CD4-positive, alpha-beta memory T cell (primary cell): ENCODE data around the gene NAPSA. TPM values are rescaled to one million over a fixed set of nuclear protein-coding genes. Genes with fewer than 3 reads are reported as not detected.
"Not testable (repeated sequence)": the region's sequence is repeated elsewhere in the genome, so short reads cannot be mapped to it uniquely, and the experiment has no call there.

Experiments used
- CTCF ChIA-PET: fragments of 350-600 bp; sonication (Branson Sonifier 250); formaldehyde crosslinking; loops from one replicate; lab custom pipeline; 2021; ENCODE audit warnings: inconsistent platforms; ENCODE audit not compliant: partially characterized antibody; lab: Charles Lee
- POLR2A ChIA-PET: fragments of 350-600 bp; sonication (Branson Sonifier 250); formaldehyde crosslinking; loops from one replicate; lab custom pipeline; 2021; ENCODE audit not compliant: partially characterized antibody; lab: Charles Lee
- DNase-seq, 5 donors: peaks; one replicate each; pipeline versions ENCODE4 v3.0.0 to v3.0.0-alpha.2; 2020 to 2022; ENCODE audit warnings: mixed read lengths in 1 of 5
- H3K27ac ChIP-seq: one replicate; pipeline ENCODE4 v1.7.0; 2013; ENCODE audit warnings: low read depth, low read length
- H3K27me3 ChIP-seq: 2 replicates; pipeline ENCODE4 v1.7.0; 2013; ENCODE audit warnings: mild to moderate bottlenecking, low read length, moderate library complexity; ENCODE audit not compliant: insufficient read depth
- H3K36me3 ChIP-seq: 2 replicates; pipeline ENCODE4 v1.7.0; 2013; ENCODE audit warnings: mild to moderate bottlenecking, low read length, moderate library complexity; ENCODE audit not compliant: insufficient read depth
- H3K4me1 ChIP-seq: 2 replicates; pipeline ENCODE4 v1.7.0; 2013; ENCODE audit warnings: mild to moderate bottlenecking, low read length, moderate library complexity; ENCODE audit not compliant: insufficient read depth
- H3K4me3 ChIP-seq, 2 donors: one replicate each; pipeline ENCODE4 v1.7.0; 2013; ENCODE audit warnings: low read length in 2 of 2, mild to moderate bottlenecking in 1 of 2
- H3K9me3 ChIP-seq, 2 donors: one replicate each; pipeline ENCODE4 v1.7.0; 2013; ENCODE audit warnings: low read length in 2 of 2, control low read depth in 1 of 2; ENCODE audit not compliant: control insufficient read depth in 1 of 2
- H3K27ac Mint-ChIP-seq, 7 donors: one replicate each; pipeline ENCODE4 v1.8.0; 2020 to 2021; ENCODE audit warnings: mixed read lengths in 7 of 7, mild to moderate bottlenecking in 6 of 7, inconsistent platforms in 3 of 7, moderate library complexity in 3 of 7
- H3K27me3 Mint-ChIP-seq, 2 donors: one replicate each; pipeline ENCODE4 v1.8.0; 2020 to 2021; ENCODE audit warnings: mixed read lengths in 2 of 2
- H3K36me3 Mint-ChIP-seq, 2 donors: one replicate each; pipeline ENCODE4 v1.8.0; 2020 to 2021; ENCODE audit warnings: mixed read lengths in 2 of 2, inconsistent platforms in 1 of 2, mild to moderate bottlenecking in 1 of 2
- H3K4me1 Mint-ChIP-seq, 4 donors: one replicate each; pipeline ENCODE4 v1.8.0; 2020 to 2021; ENCODE audit warnings: mixed read lengths in 4 of 4, mild to moderate bottlenecking in 1 of 4
- H3K4me3 Mint-ChIP-seq, 8 donors: one replicate each; pipeline ENCODE4 v1.8.0; 2020 to 2021; ENCODE audit warnings: mixed read lengths in 8 of 8, mild to moderate bottlenecking in 7 of 8, moderate library complexity in 6 of 8, inconsistent platforms in 3 of 8
- H3K9me3 Mint-ChIP-seq, 8 donors: one replicate each; pipeline ENCODE4 v1.8.0; 2020 to 2021; ENCODE audit warnings: mixed read lengths in 8 of 8, mild to moderate bottlenecking in 5 of 8, inconsistent platforms in 3 of 8, moderate library complexity in 1 of 8
- intact Hi-C: fragments of 100-400 bp; cut with micrococcal nuclease; formaldehyde crosslinking; loops from one replicate; pipeline ENCODE4 v1.15.1; 2023
- polyA plus RNA-seq, 2 donors: library from polyadenylated mRNA; unstranded; fragments of 300-500 nt; fragmentation: Illumina TruSeq; gene quantifications; one replicate each; pipeline ENCODE4 v1.2.3, GENCODE V29; 2021
- total RNA-seq, 2 experiments: library from RNA; stranded (reverse); gene quantifications; one replicate each; pipeline ENCODE4 v1.2.3, GENCODE V29; 2021

Gene NAPSA
- total and polyA plus RNA-seq, 4 experiments from 2014 or later: 0.57 to 6.6 (median 2.7) TPM

- intact Hi-C loops: loop anchor here (5.0 kb wide), 1 partner anchor 52 kb away; the partner anchor contains the start of gene POLD1
- Mint-ChIP-seq H3K9me3 (peaks cover 0 to 29% (median 12%) of the 10 kb centered on the region in 8 donors), H3K36me3 (peaks cover 5 to 6% of the 10 kb centered on the region in 2 donors), H3K4me3 (peak overlapping the region; percentile 65 to 89 (median 78)), H3K4me1 (peaks cover 40 to 77% (median 58%) of the 10 kb centered on the region in 4 donors), H3K27ac (peak overlapping the region in 5 of 7 donors; percentile 65 to 97 (median 93)), H3K27me3 (peaks cover 23 to 51% of the 10 kb centered on the region in 2 donors)
- Histone ChIP-seq H3K4me1 (peaks cover 71% of the 10 kb centered on the region), H3K36me3 (no peaks in the 10 kb centered on the region), H3K9me3 (no peaks in the 10 kb centered on the region), H3K27ac (no peak overlapping the region), H3K4me3 (peak overlapping the region in 1 of 2 donors; percentile 37), H3K27me3 (peaks cover 37% of the 10 kb centered on the region)
- CTCF ChIA-PET: no interaction called here
- POLR2A ChIA-PET: no interaction called here
- peak; percentile 72 to 84 (median 79) for DNase-seq
These were observed 34.9 kb downstream of the NAPSA start for GRCh38 chr19:50330365-50331078.

- Histone ChIP-seq H3K4me1 (peaks cover 71% of the 10 kb centered on the region), H3K27me3 (peaks cover 37% of the 10 kb centered on the region), H3K4me3 (peak overlapping the region; percentile 36 to 43)
- H3K4me1 Mint-ChIP-seq: peaks cover 37 to 75% (median 57%) of the 10 kb centered on the region in 4 donors
- H3K27me3 Mint-ChIP-seq: peaks cover 23 to 48% of the 10 kb centered on the region in 2 donors
- H3K9me3 ChIP-seq, CTCF ChIA-PET, H3K27ac ChIP-seq, H3K36me3 Mint-ChIP-seq, H3K36me3 ChIP-seq: not testable (repeated sequence)
- H3K27ac Mint-ChIP-seq: peak overlapping the region; percentile 83 to 97 (median 93)
- intact Hi-C loops: loop anchor here (5.0 kb wide), 1 partner anchor 52 kb away; the partner anchor contains the start of gene POLD1
- peaks cover 0 to 29% (median 12%) of the 10 kb centered on the region in 8 donors for H3K9me3 Mint-ChIP-seq
- DNase-seq: peak in 1 of 5 donors; percentile 11
- POLR2A ChIA-PET: interaction anchor here (1.1 to 1.5 kb wide), 2 partner anchors 17 to 181 kb away, joined by 3 to 4 read pairs; partner anchors contain the start of gene JOSD2
- H3K4me3 Mint-ChIP-seq: peak overlapping the region; percentile 80 to 89 (median 84)
These were observed 35.5 kb downstream of the NAPSA start for GRCh38 chr19:50329926-50330294.

DNA sequence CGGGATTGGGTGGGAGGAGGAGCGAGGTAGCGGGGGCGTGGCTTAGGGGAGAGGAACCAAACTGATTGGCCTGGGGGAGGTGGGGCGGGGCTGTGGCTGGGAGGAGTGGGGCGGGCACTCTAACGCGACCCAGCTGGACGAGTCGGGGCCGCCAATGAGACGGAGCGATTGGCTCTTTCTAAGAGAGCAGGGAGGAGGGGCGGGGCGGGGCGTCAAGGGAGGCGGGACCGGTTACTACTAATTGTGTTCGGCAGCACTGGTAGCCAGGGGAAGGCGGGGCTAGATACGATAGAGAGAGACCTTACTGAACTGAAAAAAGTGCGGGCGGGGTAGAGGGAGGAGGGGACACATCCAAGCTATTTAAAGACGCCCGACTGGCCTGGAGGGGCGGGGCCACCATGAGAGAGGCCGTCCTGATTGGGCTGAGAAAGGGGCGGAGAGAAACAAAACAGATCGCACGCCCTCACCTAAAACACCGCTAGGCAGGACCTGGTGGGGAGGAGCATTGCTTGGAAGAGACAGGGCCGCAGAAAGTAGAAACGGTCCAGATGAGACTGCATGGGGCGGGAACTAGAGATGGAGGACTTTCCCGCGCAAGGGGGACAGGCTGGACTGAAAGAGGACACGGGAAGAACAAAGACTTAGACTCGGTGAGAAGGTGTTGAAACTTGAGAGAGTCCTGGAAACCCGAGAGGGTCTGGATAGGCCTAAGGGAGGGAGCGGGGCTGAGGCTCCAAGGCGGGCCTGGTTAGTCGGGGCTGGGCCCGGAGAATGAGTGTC lies 36.1 kb downstream of the NAPSA start, which contains the start of gene KCNC3:
Gene KCNC3 (minus strand): TSS at position 232 of the 780 bp plus-strand sequence. CDS start 295 bp downstream, outside the sequence.
- H3K4me1 ChIP-seq: peaks cover 71% of the 10 kb centered on the region
- H3K27me3 Mint-ChIP-seq: peaks cover 23 to 50% of the 10 kb centered on the region in 2 donors
- peak within 1 kb of the TSS; percentile 36 to 43 for H3K4me3 ChIP-seq
- no peaks in the 10 kb centered on the region for H3K36me3 ChIP-seq
- peak within 1 kb of the TSS; percentile 80 to 89 (median 84) for H3K4me3 Mint-ChIP-seq
- peaks cover 37% of the 10 kb centered on the region for H3K27me3 ChIP-seq
- peak within 1 kb of the TSS; percentile 83 to 97 (median 93) for H3K27ac Mint-ChIP-seq
- H3K36me3 Mint-ChIP-seq: peaks cover 5 to 6% of the 10 kb centered on the region in 2 donors
- peaks cover 0 to 29% (median 14%) of the 10 kb centered on the region in 8 donors for H3K9me3 Mint-ChIP-seq
- H3K9me3 ChIP-seq: no peaks in the 10 kb centered on the region
- peaks cover 37 to 79% (median 60%) of the 10 kb centered on the region in 4 donors for H3K4me1 Mint-ChIP-seq
- peak; percentile 77 to 98 (median 90) for DNase-seq
- ChIA-PET POLR2A (interaction anchor here (0.6 to 1.5 kb wide), 3 partner anchors 18 to 182 kb away, joined by 3 to 4 read pairs (median 3); partner anchors contain the start of gene JOSD2), CTCF (interaction anchor here (0.6 kb wide), 1 partner anchor 28 kb away, joined by 4 read pairs; no protein-coding TSS in a partner anchor)
- intact Hi-C loops: no loop called here
- H3K27ac ChIP-seq: no peak within 1 kb of the TSS

DNA sequence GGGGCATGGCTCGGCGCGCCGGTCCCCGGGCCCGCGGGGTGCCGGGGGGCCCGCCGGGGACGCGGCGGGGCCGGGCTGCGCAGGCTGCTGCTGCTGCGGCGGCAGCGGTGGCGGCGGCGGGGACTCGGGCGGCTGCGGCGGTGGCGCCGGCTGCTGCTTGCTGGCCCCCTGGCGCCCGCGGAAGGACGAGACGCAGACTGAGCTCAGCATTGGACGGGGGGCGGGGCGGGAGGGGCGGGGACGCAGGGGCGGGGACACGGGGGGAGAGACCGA lies 36.6 kb downstream of the NAPSA start:
- Mint-ChIP-seq H3K9me3 (peaks cover 0 to 29% (median 14%) of the 10 kb centered on the region in 8 donors), H3K36me3 (peaks cover 5 to 6% of the 10 kb centered on the region in 2 donors), H3K27ac (peak overlapping the region in 2 of 7 donors; percentile 93 to 97), H3K4me3 (peak overlapping the region; percentile 69 to 89 (median 82)), H3K27me3 (peaks cover 23 to 50% of the 10 kb centered on the region in 2 donors), H3K4me1 (peaks cover 35 to 74% (median 57%) of the 10 kb centered on the region in 4 donors)
- H3K27me3 ChIP-seq: peaks cover 37% of the 10 kb centered on the region
- H3K4me1 ChIP-seq: peaks cover 66% of the 10 kb centered on the region
- H3K27ac ChIP-seq: no peak overlapping the region
- H3K4me3 ChIP-seq: no peak overlapping the region
- POLR2A ChIA-PET: interaction anchor here (0.6 to 1.5 kb wide), 3 partner anchors 18 to 182 kb away, joined by 3 to 4 read pairs (median 3); partner anchors contain the start of gene JOSD2
- no peaks in the 10 kb centered on the region for H3K9me3 ChIP-seq
- H3K36me3 ChIP-seq: no peaks in the 10 kb centered on the region
- DNase-seq: no peak
- CTCF ChIA-PET: interaction anchor here (0.6 kb wide), 1 partner anchor 28 kb away, joined by 4 read pairs; no protein-coding TSS in a partner anchor
- intact Hi-C loops: no loop called here

- peaks cover 23 to 47% of the 10 kb centered on the region in 2 donors for H3K27me3 Mint-ChIP-seq
- peak overlapping the region in 1 of 8 donors; percentile 48 for H3K4me3 Mint-ChIP-seq
- H3K27ac Mint-ChIP-seq: no peak overlapping the region
- CTCF ChIA-PET: interaction anchor here (0.6 kb wide), 1 partner anchor 42 kb away, joined by 3 read pairs; no protein-coding TSS in a partner anchor
- H3K27me3 ChIP-seq: peaks cover 37% of the 10 kb centered on the region
- no peak overlapping the region for H3K4me3 ChIP-seq
- peaks cover 31 to 69% (median 53%) of the 10 kb centered on the region in 4 donors for H3K4me1 Mint-ChIP-seq
- POLR2A ChIA-PET: interaction anchor here (1.0 to 1.5 kb wide), 2 partner anchors 19 to 29 kb away, joined by 3 to 5 read pairs; no protein-coding TSS in a partner anchor
- no peak overlapping the region for H3K27ac ChIP-seq
- DNase-seq: peak in 1 of 5 donors; percentile 30
- H3K36me3 Mint-ChIP-seq: peaks cover 5 to 6% of the 10 kb centered on the region in 2 donors
- intact Hi-C loops: no loop called here
- peaks cover 62% of the 10 kb centered on the region for H3K4me1 ChIP-seq
- H3K9me3 Mint-ChIP-seq: peaks cover 0 to 29% (median 14%) of the 10 kb centered on the region in 8 donors
- no peaks in the 10 kb centered on the region for H3K36me3 ChIP-seq
- no peaks in the 10 kb centered on the region for H3K9me3 ChIP-seq
These were observed 37.1 kb downstream of the NAPSA start for GRCh38 chr19:50328224-50328872.

DNA sequence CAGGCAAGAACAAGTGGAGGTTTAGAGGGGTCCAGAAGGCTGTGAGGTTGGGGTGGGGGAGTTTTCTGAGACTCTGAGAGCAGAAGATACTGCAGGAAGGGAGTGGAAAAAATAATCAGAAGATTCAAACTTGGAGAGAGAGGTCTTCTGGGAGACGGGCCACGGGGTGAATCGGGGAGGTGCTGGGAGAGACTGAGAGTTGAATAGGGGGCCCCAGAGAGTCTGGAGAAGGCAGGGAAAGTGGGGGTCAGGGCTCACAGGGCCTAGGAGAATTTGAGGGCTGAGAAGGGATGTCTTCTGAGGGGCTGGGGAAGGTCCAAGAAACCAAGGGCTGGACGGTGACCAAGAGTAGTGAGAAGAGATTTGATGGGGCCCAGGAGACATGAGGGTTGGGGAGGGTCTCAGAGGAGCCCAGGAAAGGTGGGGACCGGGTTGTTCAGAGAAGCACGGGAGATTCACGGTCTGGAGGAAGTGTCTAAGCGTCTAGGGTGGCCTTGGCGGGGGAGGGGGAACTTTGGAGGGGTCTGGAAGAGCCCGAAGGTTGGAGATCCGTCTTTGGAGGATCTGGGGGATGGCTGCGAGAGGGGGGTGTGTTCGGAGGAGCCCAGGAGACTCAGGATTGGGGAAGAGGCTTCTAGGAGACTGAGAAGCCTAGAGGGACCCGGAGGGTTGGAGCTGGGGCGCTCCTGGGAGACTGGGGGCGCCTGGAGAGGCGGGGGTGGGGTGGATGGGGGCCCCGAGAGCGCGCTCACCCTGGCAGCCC lies 37.8 kb downstream of the NAPSA start:
- no peak overlapping the region for H3K27ac ChIP-seq
- no peak for DNase-seq
- intact Hi-C loops: no loop called here
- H3K9me3 ChIP-seq: no peaks in the 10 kb centered on the region
- peaks cover 30 to 64% (median 49%) of the 10 kb centered on the region in 4 donors for H3K4me1 Mint-ChIP-seq
- peaks cover 0 to 29% (median 14%) of the 10 kb centered on the region in 8 donors for H3K9me3 Mint-ChIP-seq
- no peaks in the 10 kb centered on the region for H3K36me3 ChIP-seq
- H3K4me3 Mint-ChIP-seq: peak overlapping the region; percentile 21 to 66 (median 62)
- no peak overlapping the region for H3K4me3 ChIP-seq
- CTCF ChIA-PET: interaction anchor here (0.6 kb wide), 1 partner anchor 43 kb away, joined by 3 read pairs; no protein-coding TSS in a partner anchor
- peaks cover 33% of the 10 kb centered on the region for H3K27me3 ChIP-seq
- H3K27me3 Mint-ChIP-seq: peaks cover 23 to 46% of the 10 kb centered on the region in 2 donors
- POLR2A ChIA-PET: interaction anchor here (1.0 kb wide), 1 partner anchor 30 kb away, joined by 5 read pairs; no protein-coding TSS in a partner anchor
- H3K27ac Mint-ChIP-seq: peak overlapping the region in 4 of 7 donors; percentile 42 to 78 (median 65)
- H3K36me3 Mint-ChIP-seq: peaks cover 5 to 6% of the 10 kb centered on the region in 2 donors
- peaks cover 55% of the 10 kb centered on the region for H3K4me1 ChIP-seq
